K562 (cell line): ENCODE measurements around the gene VRK3. TPM values are rescaled to one million over a fixed set of nuclear protein-coding genes. Genes with fewer than 3 reads are reported as not detected.

ENCODE experiments used
- ATAC-seq: fragments of 200-7000 bp; cut with Tn5 transposase; 3 replicates; pipeline ENCODE4 v1.9.1; 2020; ENCODE audit warnings: moderate library complexity
- BruUV-seq: library from RNA; stranded (reverse); fragments of 400-500 nt; replicated peaks from 2 replicates; lab custom pipeline; 2021; lab: Mats Ljungman, UMichigan
- CTCF ChIA-PET: fragments of 300-600 bp; formaldehyde crosslinking; extraction: SDS; loops from one replicate; lab custom pipeline; 2021; ENCODE audit warnings: low intra/inter-chr PET ratio; lab: Yijun Ruan, JAX
- POLR2A ChIA-PET: fragments of 300-600, 350-650 bp; sonication (Branson Sonifier 250); formaldehyde crosslinking; extraction: SDS; loops from one replicate; lab custom pipeline; 2021; ENCODE audit warnings: antibody characterized with exemption, inconsistent platforms; lab: Yijun Ruan, JAX
- DNase-seq, 4 experiments: peaks; one replicate each; pipeline versions ENCODE4 v3.0.0 to v3.0.0-alpha.2; 2011 to 2018; ENCODE audit warnings: low spot score in 3 of 4, mixed read lengths in 3 of 4; ENCODE audit errors: extremely low read depth in 1 of 4
- FAIRE-seq: peaks from 2 replicates; lab custom pipeline; 2011; peaks lifted over from hg19 to GRCh38; lab: Jason Lieb, UNC
- H2AFZ ChIP-seq: 2 replicates; pipeline ENCODE4 v1.6.0; 2011; ENCODE audit warnings: low read depth, low read length, control low read depth, inconsistent platforms
- H3K27ac ChIP-seq: fragments of 200-600 bp; 3 replicates; pipeline ENCODE4 v1.8.0; 2011; ENCODE audit warnings: low read depth, mild to moderate bottlenecking, control low read depth, inconsistent platforms, low read length, moderate library complexity, mixed read lengths; ENCODE audit errors: extremely low read depth
- H3K27me3 ChIP-seq, 2 experiments: fragments of 300-600 bp in 1 of 2; 2 replicates in 1 of 2; 3 replicates in 1 of 2; pipeline versions ENCODE4 v1.6.0 to v1.8.0; 2011; ENCODE audit warnings: inconsistent platforms in 2 of 2, low read length in 2 of 2, mild to moderate bottlenecking in 1 of 2, mixed read lengths in 1 of 2, moderate library complexity in 1 of 2; ENCODE audit not compliant: control insufficient read depth in 2 of 2, insufficient read depth in 2 of 2
- H3K36me3 ChIP-seq: fragments of 300-600 bp; 3 replicates; pipeline ENCODE4 v1.8.0; 2011; ENCODE audit warnings: mild to moderate bottlenecking, low read length, inconsistent platforms; ENCODE audit not compliant: control insufficient read depth, insufficient read depth
- H3K4me1 ChIP-seq, 2 experiments: fragments of 200-600 bp in 1 of 2; replicated peaks in 1 of 2; 2 replicates in 1 of 2; 3 replicates in 1 of 2; pipeline versions ENCODE4 v1.5.1 to v1.8.0; 2011; ENCODE audit warnings: inconsistent platforms in 2 of 2, low read length in 2 of 2, mild to moderate bottlenecking in 1 of 2, mixed read lengths in 1 of 2, moderate library complexity in 1 of 2; ENCODE audit not compliant: control insufficient read depth in 2 of 2, insufficient read depth in 2 of 2
- H3K4me2 ChIP-seq: 2 replicates; pipeline ENCODE4 v1.6.1; 2011; ENCODE audit warnings: low read length, control low read depth, inconsistent platforms, mixed read lengths; ENCODE audit not compliant: insufficient read depth
- H3K4me3 ChIP-seq: fragments of 200-600 bp; sonication (generic), shearing (Covaris generic); 2 replicates; pipeline ENCODE4 v1.5.1; 2016; ENCODE audit warnings: control low read depth, inconsistent platforms
- H3K79me2 ChIP-seq: fragments of 200-600 bp; 3 replicates; pipeline ENCODE4 v1.8.0; 2011; ENCODE audit warnings: low read length, inconsistent platforms; ENCODE audit not compliant: control insufficient read depth, insufficient read depth
- H3K9ac ChIP-seq, 2 experiments: 2 replicates each; pipeline versions ENCODE4 v1.6.0 to v1.6.1; 2011; ENCODE audit warnings: low read depth in 2 of 2, low read length in 2 of 2, control low read depth in 1 of 2, inconsistent platforms in 1 of 2, mild to moderate bottlenecking in 1 of 2, mixed read lengths in 1 of 2; ENCODE audit not compliant: insufficient read depth in 1 of 2
- H3K9me1 ChIP-seq: one replicate; pipeline ENCODE4 v1.6.0; 2011; ENCODE audit warnings: inconsistent platforms, mild to moderate bottlenecking, low read length, moderate library complexity; ENCODE audit not compliant: control insufficient read depth, insufficient read depth
- H3K9me3 ChIP-seq: replicated peaks from 2 replicates; pipeline ENCODE4 v1.5.1; 2011; ENCODE audit warnings: low read depth, low read length, inconsistent platforms; ENCODE audit not compliant: control insufficient read depth, insufficient read depth
- H4K20me1 ChIP-seq: replicated peaks from 2 replicates; pipeline ENCODE4 v1.6.1; 2011; ENCODE audit warnings: low read length, inconsistent platforms, mixed read lengths; ENCODE audit not compliant: control insufficient read depth, insufficient read depth
- BHLHE40 ChIP-seq: IDR thresholded peaks from 2 replicates; pipeline ENCODE4 v1.6.1; 2011; ENCODE audit warnings: low read length, improper control_type of control experiment
- CBX3 ChIP-seq, 2 experiments: IDR thresholded peaks; 1 replicate in 1 of 2; 2 replicates in 1 of 2; pipeline ENCODE4 v1.6.1; 2012; ENCODE audit warnings: inconsistent platforms in 2 of 2, low read length in 2 of 2, borderline replicate concordance in 1 of 2, control low read depth in 1 of 2
- CBX5 ChIP-seq: IDR thresholded peaks from 2 replicates; pipeline ENCODE4 v1.6.1; 2014; ENCODE audit warnings: low read depth, borderline replicate concordance
- CTBP1 ChIP-seq: fragments of 450-650 bp; IDR thresholded peaks from 2 replicates; pipeline ENCODE4 v1.6.1; 2016; ENCODE audit warnings: borderline replicate concordance
- ELF4 ChIP-seq: fragments of 450-650 bp; formaldehyde crosslinking; IDR thresholded peaks from 2 replicates; pipeline ENCODE4 v1.4.0; 2022; ENCODE audit warnings: missing genetic modification characterization
- ERF ChIP-seq: fragments of 450-650 bp; formaldehyde crosslinking; IDR thresholded peaks from 2 replicates; pipeline ENCODE4 v1.4.0; 2020; ENCODE audit warnings: mild to moderate bottlenecking, mixed read lengths
- FOXK2 ChIP-seq, 2 experiments: fragments of 450-650 bp; IDR thresholded peaks in 1 of 2; conservative IDR thresholded peaks in 1 of 2; 2 replicates each; pipeline ENCODE4 v1.6.1; 2016; ENCODE audit warnings: low read depth in 2 of 2, mild to moderate bottlenecking in 1 of 2
- HDGF ChIP-seq: fragments of 450-650 bp; IDR thresholded peaks from 2 replicates; pipeline ENCODE4 v1.6.1; 2016
- HMGN3 ChIP-seq: IDR thresholded peaks from 2 replicates; pipeline ENCODE4 v1.6.1; 2011; ENCODE audit warnings: borderline replicate concordance, low read depth, mild to moderate bottlenecking, mixed read lengths, low read length; ENCODE audit not compliant: insufficient read length; ENCODE audit errors: extremely low read depth
- JUNB ChIP-seq: fragments of 450-650 bp; formaldehyde crosslinking; conservative IDR thresholded peaks from 2 replicates; pipeline ENCODE4 v1.4.0; 2020; ENCODE audit warnings: mild to moderate bottlenecking
- KLF1 ChIP-seq: fragments of 450-650 bp; IDR thresholded peaks from 2 replicates; pipeline ENCODE4 v1.6.1; 2016; ENCODE audit warnings: missing genetic modification characterization, missing compliant biosample characterization
- LEF1 ChIP-seq: fragments of 450-650 bp; IDR thresholded peaks from 2 replicates; pipeline ENCODE4 v1.6.1; 2016; ENCODE audit warnings: mild to moderate bottlenecking
- NCOA2 ChIP-seq, 2 experiments: fragments of 450-650 bp; IDR thresholded peaks; 2 replicates each; pipeline ENCODE4 v1.6.1; 2018; ENCODE audit warnings: mild to moderate bottlenecking in 2 of 2, moderate library complexity in 1 of 2; ENCODE audit not compliant: partially characterized antibody in 2 of 2
- NELFE ChIP-seq: IDR thresholded peaks from 2 replicates; pipeline ENCODE4 v1.6.1; 2011; ENCODE audit warnings: mild to moderate bottlenecking; ENCODE audit not compliant: insufficient read depth, insufficient read length
- PRPF4 ChIP-seq: fragments of 200-400 bp; formaldehyde crosslinking; IDR thresholded peaks from one replicate; pipeline ENCODE4 v1.6.1; 2017; ENCODE audit warnings: low read length, low read depth, mild to moderate bottlenecking; ENCODE audit not compliant: insufficient read depth, poor library complexity, severe bottlenecking
- RBM15 ChIP-seq: fragments of 200-400 bp; formaldehyde crosslinking; IDR thresholded peaks from 2 replicates; pipeline ENCODE4 v1.6.1; 2018; ENCODE audit warnings: mild to moderate bottlenecking, low read length, moderate library complexity; ENCODE audit not compliant: insufficient read depth
- SIN3A ChIP-seq, 2 experiments: fragments of 150-350 bp in 1 of 2; IDR thresholded peaks; 2 replicates each; pipeline ENCODE4 v1.6.1; 2011 to 2016; ENCODE audit warnings: borderline replicate concordance in 2 of 2, low read depth in 2 of 2, low read length in 2 of 2, mild to moderate bottlenecking in 2 of 2, moderate library complexity in 2 of 2; ENCODE audit not compliant: control insufficient read depth in 1 of 2
- SMARCA5 ChIP-seq: fragments of 450-650 bp; IDR thresholded peaks from 2 replicates; pipeline ENCODE4 v1.6.1; 2016
- ZNF12 ChIP-seq: sonication (generic); formaldehyde crosslinking; IDR thresholded peaks from 2 replicates; pipeline ENCODE4 v1.4.0; 2020; ENCODE audit warnings: mild to moderate bottlenecking, missing genetic modification reagents
- ZNF830 ChIP-seq: fragments of 250-450 bp; sonication (Bioruptor Pico); IDR thresholded peaks from 2 replicates; pipeline ENCODE4 v1.5.0; 2021; ENCODE audit warnings: mild to moderate bottlenecking
- WGBS: fragments of 100-300 bp; shearing (Covaris generic); methylation state at CpG from one replicate; pipeline ENCODE4 v1.1.6; 2016; ENCODE audit warnings: low coverage, mixed read lengths; ENCODE audit not compliant: insufficient coverage; ENCODE audit errors: missing lambda C conversion rate; 5-methylcytosine and 5-hydroxymethylcytosine counted together
- in situ Hi-C: fragments of 300-500 bp; cut with MboI; formaldehyde crosslinking; loops from 4 replicates; pipeline ENCODE4 v1.15.0; 2018; ENCODE audit warnings: inconsistent platforms, mixed read lengths
- intact Hi-C: fragments of 100-400 bp; cut with micrococcal nuclease; formaldehyde crosslinking; loops from 2 replicates; pipeline ENCODE4 v1.14.2; 2022
- polyA plus RNA-seq, 8 experiments: library from polyadenylated mRNA; depleted of rRNA in 4 of 8; stranded (reverse) in 5 of 8; unstranded in 3 of 8; fragments of >200 nt; fragmentation: Nextera tagmentation in 2 of 8; fragmentation: Illumina TruSeq in 1 of 8; extraction: Ambion mirVana in 2 of 8; extraction: Trizol in 1 of 8; gene quantifications; 2 replicates each; pipeline versions ENCODE4 v1.2.1 to v1.2.3, GENCODE V29; 2011 to 2014; ENCODE audit warnings: inconsistent platforms in 1 of 8, missing spikeins in 1 of 8
- total RNA-seq, 7 experiments: library from RNA; depleted of rRNA in 6 of 7; stranded (reverse); fragments of >200 nt in 6 of 7; fragmentation: Illumina TruSeq in 2 of 7; extraction: Trizol in 2 of 7; gene quantifications; 2 replicates each; pipeline versions ENCODE4 v1.2.1 to v1.2.3, GENCODE V29; 2011 to 2021; ENCODE audit warnings: low replicate concordance in 1 of 7
- TF ChIP-seq, protein P1 (sequence below): fragments of 450-650 bp; formaldehyde crosslinking; IDR thresholded peaks from 2 replicates; pipeline ENCODE4 v1.4.0; 2020; ENCODE audit warnings: mild to moderate bottlenecking, mixed read lengths
- TF ChIP-seq, protein P2 (sequence below): sonication (generic); formaldehyde crosslinking; IDR thresholded peaks from 2 replicates; pipeline ENCODE4 v1.8.0; 2023; ENCODE audit warnings: mild to moderate bottlenecking, missing genetic modification reagents

VRK3 gene
- total and polyA plus RNA-seq, 9 of the 15 experiments (the other 6 are each of a cell fraction or from before 2014, with no cell fraction given) = 25.6 to 94.3 (median 42.9) TPM

DNA sequence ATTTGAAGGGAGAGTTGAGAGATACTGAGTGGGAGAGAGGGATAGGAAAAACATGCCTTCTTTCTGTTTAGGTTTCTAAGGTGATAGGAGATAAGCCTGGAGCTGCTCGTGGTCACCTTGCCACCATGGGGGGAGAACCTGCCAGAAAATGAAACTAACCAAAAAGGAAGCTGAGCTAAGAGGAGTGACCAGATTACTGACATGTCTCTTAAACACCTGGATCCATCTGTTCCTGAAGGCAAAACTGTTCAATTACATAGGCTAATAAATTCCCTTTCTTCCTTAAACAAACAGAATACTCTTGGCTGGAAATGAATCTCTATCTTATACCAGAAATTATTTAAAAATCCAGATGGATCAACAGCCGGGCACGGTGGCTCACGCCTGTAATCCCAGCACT is 27.9 kb upstream of the VRK3 start (continued):
- TF ChIP-seq, protein P1, sequence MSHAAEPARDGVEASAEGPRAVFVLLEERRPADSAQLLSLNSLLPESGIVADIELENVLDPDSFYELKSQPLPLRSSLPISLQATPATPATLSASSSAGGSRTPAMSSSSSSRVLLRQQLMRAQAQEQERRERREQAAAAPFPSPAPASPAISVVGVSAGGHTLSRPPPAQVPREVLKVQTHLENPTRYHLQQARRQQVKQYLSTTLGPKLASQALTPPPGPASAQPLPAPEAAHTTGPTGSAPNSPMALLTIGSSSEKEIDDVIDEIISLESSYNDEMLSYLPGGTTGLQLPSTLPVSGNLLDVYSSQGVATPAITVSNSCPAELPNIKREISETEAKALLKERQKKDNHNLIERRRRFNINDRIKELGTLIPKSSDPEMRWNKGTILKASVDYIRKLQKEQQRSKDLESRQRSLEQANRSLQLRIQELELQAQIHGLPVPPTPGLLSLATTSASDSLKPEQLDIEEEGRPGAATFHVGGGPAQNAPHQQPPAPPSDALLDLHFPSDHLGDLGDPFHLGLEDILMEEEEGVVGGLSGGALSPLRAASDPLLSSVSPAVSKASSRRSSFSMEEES (CRISPR knock-in tag) = 0 out of 2 replicates have a peak, but pooled peaks have one; percentile 5
- 0 out of 4 replicates have a peak, but pooled peaks of 1 of the 2 experiments have one; percentile 14 for TF ChIP-seq FOXK2 (conservative IDR thresholded peaks at IDR 0.05 in 1 of 2, IDR thresholded peaks at IDR 0.05 in 1 of 2; ENCODE audit: low read depth in 2 of 2)
- TF ChIP-seq BHLHE40 = no peak
- TF ChIP-seq CTBP1 = 0 out of 2 replicates have a peak, but pooled peaks have one; percentile 13
- no peak for TF ChIP-seq SIN3A (IDR thresholded peaks at IDR 0.05; ENCODE audit: borderline replicate concordance in 2 of 2, control insufficient read depth in 1 of 2, low read depth in 2 of 2, low read length in 2 of 2)
- TF ChIP-seq RBM15 = no peak
- TF ChIP-seq KLF1 (tag) = no peak
- TF ChIP-seq, all 486 proteins: peak for 8

DNA sequence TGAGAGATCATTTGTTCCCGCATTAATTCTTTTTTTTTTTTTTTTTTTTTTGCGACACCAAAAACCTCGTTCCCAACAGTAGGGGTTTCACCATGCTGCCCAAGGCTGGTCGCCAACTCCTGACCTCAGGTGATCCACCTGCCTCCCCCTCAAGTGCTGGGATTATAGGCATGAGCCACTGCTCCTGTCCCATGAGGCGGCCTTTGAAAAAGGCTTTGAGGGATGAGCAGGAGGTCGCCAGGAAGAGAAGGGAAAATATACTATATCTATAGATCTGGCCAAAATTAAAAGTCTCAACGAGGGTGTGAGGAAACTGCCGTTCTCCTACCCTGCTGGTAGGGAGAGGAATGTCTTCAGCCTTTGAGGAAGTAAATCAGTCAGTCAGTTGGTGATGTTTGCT is 26.8 kb upstream of the VRK3 start:
- no peak overlapping the region for H3K4me2 ChIP-seq
- FAIRE-seq = no peak
- no peaks in the 10 kb centered on the region for H3K9me1 ChIP-seq
- no peak for ATAC-seq
- POLR2A ChIA-PET = no interaction called here
- in situ Hi-C loops = no loop called here
- no peaks in the 10 kb centered on the region for H3K27me3 ChIP-seq
- H3K9ac ChIP-seq = no peak overlapping the region
- no TSS peak for BruUV-seq
- CTCF ChIA-PET = no interaction called here
- H4K20me1 ChIP-seq = no peaks in the 10 kb centered on the region
- WGBS = 48% methylated on average over 7 of the region's 8 CpGs
- no peak overlapping the region for H2AFZ ChIP-seq
- H3K4me3 ChIP-seq = no peak overlapping the region
- H3K9me3 ChIP-seq = peaks cover 15% of the 10 kb centered on the region
- peaks cover 14% of the 10 kb centered on the region for H3K36me3 ChIP-seq
- intact Hi-C loops = no loop called here
- peaks cover 10 to 11% of the 10 kb centered on the region in 2 experiments; a peak in 4 of 5 replicates for H3K4me1 ChIP-seq
- H3K79me2 ChIP-seq = no peaks in the 10 kb centered on the region; the same call in 2 of the 3 replicates
- no peak overlapping the region for H3K27ac ChIP-seq
- DNase-seq = no peak
- TF ChIP-seq, protein P2, sequence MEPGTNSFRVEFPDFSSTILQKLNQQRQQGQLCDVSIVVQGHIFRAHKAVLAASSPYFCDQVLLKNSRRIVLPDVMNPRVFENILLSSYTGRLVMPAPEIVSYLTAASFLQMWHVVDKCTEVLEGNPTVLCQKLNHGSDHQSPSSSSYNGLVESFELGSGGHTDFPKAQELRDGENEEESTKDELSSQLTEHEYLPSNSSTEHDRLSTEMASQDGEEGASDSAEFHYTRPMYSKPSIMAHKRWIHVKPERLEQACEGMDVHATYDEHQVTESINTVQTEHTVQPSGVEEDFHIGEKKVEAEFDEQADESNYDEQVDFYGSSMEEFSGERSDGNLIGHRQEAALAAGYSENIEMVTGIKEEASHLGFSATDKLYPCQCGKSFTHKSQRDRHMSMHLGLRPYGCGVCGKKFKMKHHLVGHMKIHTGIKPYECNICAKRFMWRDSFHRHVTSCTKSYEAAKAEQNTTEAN = no peak
- TF ChIP-seq ERF (CRISPR knock-in tag) (no peak), NCOA2 (IDR thresholded peaks at IDR 0.05; ENCODE audit: partially characterized antibody in 2 of 2) (no peak), HDGF (no peak), ELF4 (CRISPR knock-in tag) (no peak), CBX3 (IDR thresholded peaks at IDR 0.05; ENCODE audit: borderline replicate concordance in 1 of 2, low read length in 2 of 2) (no peak), NELFE (no peak), JUNB (no peak), PRPF4 (no peak), HMGN3 (no peak), ZNF830 (CRISPR knock-in tag) (no peak), LEF1 (no peak), ZNF12 (no peak), CBX5 (no peak), SMARCA5 (no peak)
